CD4-positive, alpha-beta T cell (primary cell): ENCODE results near the gene METRNL. TPM values are rescaled to one million over a fixed set of nuclear protein-coding genes. Genes with fewer than 3 reads are reported as not detected.

Source experiments
- ATAC-seq: fragments of 200-7000 bp; cut with Tn5 transposase; one replicate; pipeline ENCODE4 v1.10.0; 2022; ENCODE audit warnings: mild to moderate bottlenecking; ENCODE audit not compliant: poor library complexity
- CTCF ChIA-PET: fragments of 350-600 bp; sonication (Branson Sonifier 250); formaldehyde crosslinking; loops from one replicate; lab custom pipeline; 2021; ENCODE audit warnings: antibody characterized with exemption, inconsistent platforms; lab: Charles Lee
- POLR2A ChIA-PET: fragments of 350-600 bp; sonication (Branson Sonifier 250); formaldehyde crosslinking; loops from one replicate; lab custom pipeline; 2021; ENCODE audit warnings: antibody characterized with exemption, inconsistent platforms; lab: Charles Lee
- DNase-seq, 14 experiments: peaks; one replicate each; pipeline ENCODE4 v3.0.0-alpha.2; 2013 to 2020; ENCODE audit warnings: mixed read lengths in 2 of 14
- H3K27ac ChIP-seq, 2 donors: one replicate each; pipeline versions ENCODE4 v1.5.1 to v1.7.0; 2013; ENCODE audit warnings: low read length in 2 of 2, low read depth in 1 of 2, mild to moderate bottlenecking in 1 of 2
- H3K27me3 ChIP-seq, 2 experiments: 1 replicate in 1 of 2; 2 replicates in 1 of 2; pipeline versions ENCODE4 v1.6.1 to v1.7.0; 2013; ENCODE audit warnings: low read length in 2 of 2, control low read depth in 1 of 2, mild to moderate bottlenecking in 1 of 2, moderate library complexity in 1 of 2; ENCODE audit not compliant: insufficient read depth in 2 of 2, control insufficient read depth in 1 of 2
- H3K36me3 ChIP-seq: one replicate; pipeline ENCODE4 v1.6.1; 2013; ENCODE audit warnings: low read length, control low read depth; ENCODE audit not compliant: insufficient read depth
- H3K4me1 ChIP-seq: one replicate; pipeline ENCODE4 v1.6.1; 2013; ENCODE audit warnings: low read length, control low read depth; ENCODE audit not compliant: insufficient read depth
- H3K4me3 ChIP-seq: one replicate; pipeline ENCODE4 v1.5.1; 2013; ENCODE audit warnings: mild to moderate bottlenecking, low read length, moderate library complexity
- H3K9me3 ChIP-seq, 2 experiments: 1 replicate in 1 of 2; 2 replicates in 1 of 2; pipeline versions ENCODE4 v1.6.1 to v1.7.0; 2013; ENCODE audit warnings: low read length in 2 of 2, mild to moderate bottlenecking in 2 of 2, control low read depth in 1 of 2, moderate library complexity in 1 of 2; ENCODE audit not compliant: control insufficient read depth in 1 of 2, insufficient read depth in 1 of 2
- H3K27ac Mint-ChIP-seq: one replicate; pipeline ENCODE4 v1.8.0; 2020; ENCODE audit warnings: mixed read lengths
- H3K27me3 Mint-ChIP-seq: one replicate; pipeline ENCODE4 v1.8.0; 2021; ENCODE audit warnings: mixed read lengths
- H3K36me3 Mint-ChIP-seq: one replicate; pipeline ENCODE4 v1.8.0; 2021; ENCODE audit warnings: low read depth, mixed read lengths
- H3K4me1 Mint-ChIP-seq: one replicate; pipeline ENCODE4 v1.8.0; 2021; ENCODE audit warnings: low read depth, mixed read lengths
- H3K4me3 Mint-ChIP-seq: one replicate; pipeline ENCODE4 v1.8.0; 2020; ENCODE audit warnings: mild to moderate bottlenecking, mixed read lengths
- H3K9me3 Mint-ChIP-seq: one replicate; pipeline ENCODE4 v1.8.0; 2020; ENCODE audit warnings: mixed read lengths
- intact Hi-C, 2 experiments: fragments of 100-400 bp; cut with DNase I in 1 of 2; cut with micrococcal nuclease in 1 of 2; formaldehyde crosslinking; loops; one replicate each; pipeline versions ENCODE4 v1.15.1 to v1.9.0; 2023 to 2025; cut with DNase I, micrococcal nuclease
- total RNA-seq, 174 experiments: library from RNA in 2 of 174; stranded (reverse) in 2 of 174; gene quantifications; one replicate each; pipeline ENCODE4 v1.2.3 and lab custom pipeline; 2021 to 2026
- TF ChIP-seq, protein P1 (sequence below): fragments of 200-600 bp; IDR thresholded peaks from one replicate; pipeline ENCODE4 v1.8.0; 2022; ENCODE audit warnings: antibody characterized with exemption, mild to moderate bottlenecking

METRNL gene
- total RNA-seq, 2 experiments from 2014 or later: 24.5 to 26.9 TPM

GRCh38 chr17:83080858-83081683 is 1.7 kb downstream of the METRNL start:
- intact Hi-C loops: no loop called here
- ATAC-seq (peak; percentile 9), DNase-seq (peak in 6 of 14 experiments; percentile 14 to 67 (median 44))
- Histone ChIP-seq H3K27me3 (peaks cover 10 to 12% of the 10 kb centered on the region in 2 experiments), H3K4me1 (peaks cover 47% of the 10 kb centered on the region), H3K27ac (no peak overlapping the region), H3K36me3 (no peaks in the 10 kb centered on the region), H3K9me3 (no peaks in the 10 kb centered on the region), H3K4me3 (peak overlapping the region; percentile 44)
- Mint-ChIP-seq H3K4me3 (peak overlapping the region; percentile 78), H3K9me3 (no peaks in the 10 kb centered on the region), H3K36me3 (no peaks in the 10 kb centered on the region), H3K4me1 (peaks cover 7% of the 10 kb centered on the region), H3K27ac (peak overlapping the region; percentile 36), H3K27me3 (peaks cover 23% of the 10 kb centered on the region)
- TF ChIP-seq, protein P1, sequence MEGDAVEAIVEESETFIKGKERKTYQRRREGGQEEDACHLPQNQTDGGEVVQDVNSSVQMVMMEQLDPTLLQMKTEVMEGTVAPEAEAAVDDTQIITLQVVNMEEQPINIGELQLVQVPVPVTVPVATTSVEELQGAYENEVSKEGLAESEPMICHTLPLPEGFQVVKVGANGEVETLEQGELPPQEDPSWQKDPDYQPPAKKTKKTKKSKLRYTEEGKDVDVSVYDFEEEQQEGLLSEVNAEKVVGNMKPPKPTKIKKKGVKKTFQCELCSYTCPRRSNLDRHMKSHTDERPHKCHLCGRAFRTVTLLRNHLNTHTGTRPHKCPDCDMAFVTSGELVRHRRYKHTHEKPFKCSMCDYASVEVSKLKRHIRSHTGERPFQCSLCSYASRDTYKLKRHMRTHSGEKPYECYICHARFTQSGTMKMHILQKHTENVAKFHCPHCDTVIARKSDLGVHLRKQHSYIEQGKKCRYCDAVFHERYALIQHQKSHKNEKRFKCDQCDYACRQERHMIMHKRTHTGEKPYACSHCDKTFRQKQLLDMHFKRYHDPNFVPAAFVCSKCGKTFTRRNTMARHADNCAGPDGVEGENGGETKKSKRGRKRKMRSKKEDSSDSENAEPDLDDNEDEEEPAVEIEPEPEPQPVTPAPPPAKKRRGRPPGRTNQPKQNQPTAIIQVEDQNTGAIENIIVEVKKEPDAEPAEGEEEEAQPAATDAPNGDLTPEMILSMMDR: no peak
- CTCF ChIA-PET: no interaction called here
- POLR2A ChIA-PET: no interaction called here

DNA sequence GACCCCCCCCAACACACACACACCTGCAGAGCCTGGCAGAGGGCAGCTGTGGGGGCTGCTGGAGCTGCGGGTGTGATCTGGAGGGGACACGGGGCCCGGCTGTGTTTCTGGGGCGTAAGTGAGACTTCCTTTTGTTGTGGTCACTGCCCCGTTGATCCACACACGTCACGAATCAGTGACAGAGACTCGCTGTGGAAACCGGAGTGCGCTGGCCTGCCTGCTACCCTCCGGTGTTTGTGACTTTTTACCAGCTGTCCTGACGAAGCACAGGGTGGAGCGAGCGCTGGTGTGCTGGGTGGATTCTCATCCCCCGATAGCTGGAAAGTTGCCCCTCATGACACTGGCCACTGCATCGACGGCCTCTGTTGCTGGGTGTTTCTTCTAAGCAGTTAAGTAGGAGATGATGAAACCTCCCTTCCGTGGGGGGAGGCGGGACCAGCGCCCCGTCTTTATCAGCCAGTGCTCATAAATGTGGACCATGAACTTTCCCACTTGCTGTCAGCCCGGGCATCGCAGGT is 2.3 kb downstream of the METRNL start:
- H3K27ac ChIP-seq: no peak overlapping the region
- H3K27me3 ChIP-seq: peaks cover 10 to 12% of the 10 kb centered on the region in 2 experiments
- ATAC-seq: no peak
- peak in 3 of 14 experiments; percentile 40 to 67 (median 63) for DNase-seq
- H3K27ac Mint-ChIP-seq: peak overlapping the region; percentile 36
- H3K36me3 ChIP-seq: no peaks in the 10 kb centered on the region
- no peaks in the 10 kb centered on the region for H3K36me3 Mint-ChIP-seq
- H3K4me1 Mint-ChIP-seq: peaks cover 7% of the 10 kb centered on the region
- peak overlapping the region; percentile 44 for H3K4me3 ChIP-seq
- H3K4me1 ChIP-seq: peaks cover 47% of the 10 kb centered on the region
- H3K4me3 Mint-ChIP-seq: peak overlapping the region; percentile 78
- POLR2A ChIA-PET: no interaction called here
- intact Hi-C loops: no loop called here
- H3K27me3 Mint-ChIP-seq: peaks cover 23% of the 10 kb centered on the region
- CTCF ChIA-PET: no interaction called here
- TF ChIP-seq, protein P1: no peak
- H3K9me3 Mint-ChIP-seq: no peaks in the 10 kb centered on the region
- H3K9me3 ChIP-seq: no peaks in the 10 kb centered on the region

- Mint-ChIP-seq H3K4me1 (peaks cover 7% of the 10 kb centered on the region), H3K4me3 (peak overlapping the region; percentile 78), H3K27me3 (peaks cover 18% of the 10 kb centered on the region), H3K36me3 (no peaks in the 10 kb centered on the region), H3K9me3 (no peaks in the 10 kb centered on the region), H3K27ac (peak overlapping the region; percentile 36)
- DNase-seq (no peak), ATAC-seq (no peak)
- POLR2A ChIA-PET: no interaction called here
- Histone ChIP-seq H3K4me3 (no peak overlapping the region), H3K27me3 (peaks cover 10 to 12% of the 10 kb centered on the region in 2 experiments), H3K36me3 (no peaks in the 10 kb centered on the region), H3K27ac (no peak overlapping the region), H3K9me3 (no peaks in the 10 kb centered on the region), H3K4me1 (peaks cover 47% of the 10 kb centered on the region)
- intact Hi-C loops: no loop called here
- TF ChIP-seq, protein P1: no peak
- CTCF ChIA-PET: no interaction called here
These were observed 3.0 kb downstream of the METRNL start for GRCh38 chr17:83082424-83082823.
